HG03521 (cell line): ENCODE results near the gene RFESD.
"Not testable (repeated sequence)": the region's sequence is repeated elsewhere in the genome, so short reads cannot be mapped to it uniquely, and the experiment has no call there.

Experiments used
- ATAC-seq: cut with Tn5 transposase; IDR thresholded peaks from one replicate; pipeline ENCODE4 v1.9.1; 2021; ENCODE audit warnings: mild to moderate bottlenecking, moderate library complexity; ENCODE audit not compliant: unreplicated experiment

RFESD gene

DNA sequence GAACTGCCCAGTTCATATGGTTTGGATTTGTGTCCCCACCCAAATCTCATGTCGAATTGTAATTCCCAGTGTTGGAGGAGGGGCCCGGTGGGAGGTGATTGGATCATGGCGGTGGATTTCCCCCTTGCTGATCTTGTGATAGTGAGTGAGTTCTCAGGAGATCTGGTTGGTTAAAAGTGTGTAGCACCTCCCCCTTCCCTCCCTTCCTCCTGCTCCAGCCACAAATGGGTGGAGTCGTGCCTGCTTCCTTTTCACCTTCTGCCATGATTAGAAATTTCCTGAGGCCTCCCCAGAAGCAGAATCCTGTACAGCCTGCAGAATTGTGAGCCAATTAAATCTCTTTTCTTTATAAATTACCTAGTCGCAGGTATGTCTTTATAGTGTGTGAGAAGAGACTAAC is 59.6 kb downstream of the RFESD start:
- ATAC-seq, result not testable (repeated sequence)

DNA sequence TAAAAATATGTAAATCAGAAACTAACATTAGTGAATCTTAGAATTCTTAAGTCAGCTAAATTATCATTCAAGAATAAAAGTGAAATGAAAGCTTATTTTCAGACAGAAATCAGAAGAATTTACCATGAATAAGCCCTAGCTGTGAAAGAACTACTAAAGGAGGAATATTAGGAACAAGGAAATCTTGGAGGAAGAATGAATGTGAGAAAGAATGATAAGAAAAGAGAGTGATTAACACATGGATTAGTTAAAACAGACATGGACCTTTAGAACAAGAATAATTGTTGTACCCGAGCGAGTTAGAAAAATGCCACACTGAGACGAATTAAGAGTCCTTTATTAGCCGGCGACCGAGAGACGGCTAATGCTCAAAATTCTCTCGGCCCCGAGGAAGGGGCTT is 60.5 kb downstream of the RFESD start:
- ATAC-seq, result no peak
